ENCODE measurements around the gene NFE2L1. TPM values are rescaled to one million over a fixed set of nuclear protein-coding genes. Genes with fewer than 3 reads are reported as not detected.

The NFE2L1 gene
- total and polyA plus RNA-seq, 9 of the 15 experiments (the other 6 are each of a cell fraction or from before 2014, with no cell fraction given) = 2.0 to 68.6 (median 39.7) TPM

- TF ChIP-seq, protein P1, sequence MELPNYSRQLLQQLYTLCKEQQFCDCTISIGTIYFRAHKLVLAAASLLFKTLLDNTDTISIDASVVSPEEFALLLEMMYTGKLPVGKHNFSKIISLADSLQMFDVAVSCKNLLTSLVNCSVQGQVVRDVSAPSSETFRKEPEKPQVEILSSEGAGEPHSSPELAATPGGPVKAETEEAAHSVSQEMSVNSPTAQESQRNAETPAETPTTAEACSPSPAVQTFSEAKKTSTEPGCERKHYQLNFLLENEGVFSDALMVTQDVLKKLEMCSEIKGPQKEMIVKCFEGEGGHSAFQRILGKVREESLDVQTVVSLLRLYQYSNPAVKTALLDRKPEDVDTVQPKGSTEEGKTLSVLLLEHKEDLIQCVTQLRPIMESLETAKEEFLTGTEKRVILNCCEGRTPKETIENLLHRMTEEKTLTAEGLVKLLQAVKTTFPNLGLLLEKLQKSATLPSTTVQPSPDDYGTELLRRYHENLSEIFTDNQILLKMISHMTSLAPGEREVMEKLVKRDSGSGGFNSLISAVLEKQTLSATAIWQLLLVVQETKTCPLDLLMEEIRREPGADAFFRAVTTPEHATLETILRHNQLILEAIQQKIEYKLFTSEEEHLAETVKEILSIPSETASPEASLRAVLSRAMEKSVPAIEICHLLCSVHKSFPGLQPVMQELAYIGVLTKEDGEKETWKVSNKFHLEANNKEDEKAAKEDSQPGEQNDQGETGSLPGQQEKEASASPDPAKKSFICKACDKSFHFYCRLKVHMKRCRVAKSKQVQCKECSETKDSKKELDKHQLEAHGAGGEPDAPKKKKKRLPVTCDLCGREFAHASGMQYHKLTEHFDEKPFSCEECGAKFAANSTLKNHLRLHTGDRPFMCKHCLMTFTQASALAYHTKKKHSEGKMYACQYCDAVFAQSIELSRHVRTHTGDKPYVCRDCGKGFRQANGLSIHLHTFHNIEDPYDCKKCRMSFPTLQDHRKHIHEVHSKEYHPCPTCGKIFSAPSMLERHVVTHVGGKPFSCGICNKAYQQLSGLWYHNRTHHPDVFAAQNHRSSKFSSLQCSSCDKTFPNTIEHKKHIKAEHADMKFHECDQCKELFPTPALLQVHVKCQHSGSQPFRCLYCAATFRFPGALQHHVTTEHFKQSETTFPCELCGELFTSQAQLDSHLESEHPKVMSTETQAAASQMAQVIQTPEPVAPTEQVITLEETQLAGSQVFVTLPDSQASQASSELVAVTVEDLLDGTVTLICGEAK (IDR thresholded peaks at IDR 0.05) = peak; percentile 38; the same call in 1 of the 2 replicates
- TF ChIP-seq, protein P1 (CRISPR knock-in tag; IDR thresholded peaks at IDR 0.05) = no peak
- TF ChIP-seq RAD51 (IDR thresholded peaks at IDR 0.05; ENCODE audit: borderline replicate concordance, low read depth) = peak; percentile 28; the same call in 1 of the 2 replicates
- TF ChIP-seq, protein P2, sequence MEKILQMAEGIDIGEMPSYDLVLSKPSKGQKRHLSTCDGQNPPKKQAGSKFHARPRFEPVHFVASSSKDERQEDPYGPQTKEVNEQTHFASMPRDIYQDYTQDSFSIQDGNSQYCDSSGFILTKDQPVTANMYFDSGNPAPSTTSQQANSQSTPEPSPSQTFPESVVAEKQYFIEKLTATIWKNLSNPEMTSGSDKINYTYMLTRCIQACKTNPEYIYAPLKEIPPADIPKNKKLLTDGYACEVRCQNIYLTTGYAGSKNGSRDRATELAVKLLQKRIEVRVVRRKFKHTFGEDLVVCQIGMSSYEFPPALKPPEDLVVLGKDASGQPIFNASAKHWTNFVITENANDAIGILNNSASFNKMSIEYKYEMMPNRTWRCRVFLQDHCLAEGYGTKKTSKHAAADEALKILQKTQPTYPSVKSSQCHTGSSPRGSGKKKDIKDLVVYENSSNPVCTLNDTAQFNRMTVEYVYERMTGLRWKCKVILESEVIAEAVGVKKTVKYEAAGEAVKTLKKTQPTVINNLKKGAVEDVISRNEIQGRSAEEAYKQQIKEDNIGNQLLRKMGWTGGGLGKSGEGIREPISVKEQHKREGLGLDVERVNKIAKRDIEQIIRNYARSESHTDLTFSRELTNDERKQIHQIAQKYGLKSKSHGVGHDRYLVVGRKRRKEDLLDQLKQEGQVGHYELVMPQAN (IDR thresholded peaks at IDR 0.05; ENCODE audit: borderline replicate concordance) = no peak
- TF ChIP-seq ZNF175 (CRISPR knock-in tag; IDR thresholded peaks at IDR 0.05; ENCODE audit: low read depth) = 0 out of 2 replicates have a peak, but pooled peaks have one; percentile 45
- peak; percentile 26; the same call in 1 of the 2 replicates for TF ChIP-seq GABPA (tag; conservative IDR thresholded peaks at IDR 0.05; ENCODE audit: low read depth)
- TF ChIP-seq KDM1A (IDR thresholded peaks at IDR 0.05) = no peak
- TF ChIP-seq TCF7L2 (IDR thresholded peaks at IDR 0.05; ENCODE audit: low read depth, low read length) = no peak
- no peak for TF ChIP-seq SRSF9 (IDR thresholded peaks at IDR 0.05; ENCODE audit: borderline replicate concordance, low read depth, low read length)
- no peak for TF ChIP-seq SMARCB1 (IDR thresholded peaks at IDR 0.05; ENCODE audit: insufficient read length, low read depth)
- no peak for TF ChIP-seq ZBTB11 (CRISPR knock-in tag; IDR thresholded peaks at IDR 0.05)
- TF ChIP-seq ZNF699 (CRISPR knock-in tag; IDR thresholded peaks at IDR 0.05; ENCODE audit: insufficient replicate concordance) = no peak
- TF ChIP-seq ZFPM2 (CRISPR knock-in tag; IDR thresholded peaks at IDR 0.05) = 0 out of 2 replicates have a peak, but pooled peaks have one; percentile 44
Measured at GRCh38 chr17:48056246-48056745, 8.1 kb downstream of the NFE2L1 start (continued).
